DND-41 (cell line): ENCODE results near the gene TNS3.
"Not testable (repeated sequence)": the region's sequence is repeated elsewhere in the genome, so short reads cannot be mapped to it uniquely, and the experiment has no call there.

ENCODE experiments used
- ATAC-seq: fragments of 200-7000 bp; cut with Tn5 transposase; 3 replicates; pipeline ENCODE4 v1.9.1; 2021; ENCODE audit warnings: low read depth; ENCODE audit not compliant: insufficient read depth
- DNase-seq: peaks from one replicate; pipeline ENCODE4 v3.0.0-alpha.2; 2020
- H2AFZ ChIP-seq: 2 replicates; pipeline ENCODE4 v1.6.0; 2012; ENCODE audit warnings: low read depth, low read length
- H3K27ac ChIP-seq: 2 replicates; pipeline ENCODE4 v1.5.1; 2012; ENCODE audit warnings: low read length, inconsistent platforms
- H3K27me3 ChIP-seq: fragments of 200-600 bp; sonication (generic); 2 replicates; pipeline ENCODE4 v1.6.0; 2012; ENCODE audit warnings: low read length, mild to moderate bottlenecking, inconsistent platforms; ENCODE audit not compliant: insufficient read depth, poor library complexity
- H3K36me3 ChIP-seq: 2 replicates; pipeline ENCODE4 v1.5.1; 2012; ENCODE audit warnings: low read length, inconsistent platforms; ENCODE audit not compliant: insufficient read depth
- H3K4me1 ChIP-seq: 2 replicates; pipeline ENCODE4 v1.5.1; 2012; ENCODE audit warnings: mild to moderate bottlenecking, low read length; ENCODE audit not compliant: insufficient read depth
- H3K4me2 ChIP-seq: 2 replicates; pipeline ENCODE4 v1.6.0; 2012; ENCODE audit warnings: mild to moderate bottlenecking, moderate library complexity, low read length, inconsistent platforms; ENCODE audit not compliant: insufficient read depth
- H3K4me3 ChIP-seq, 2 experiments: fragments of 200-600 bp in 1 of 2; shearing (Covaris generic) in 1 of 2; 2 replicates each; pipeline ENCODE4 v1.5.1; 2012 to 2016; ENCODE audit warnings: inconsistent platforms in 2 of 2, low read length in 2 of 2, mild to moderate bottlenecking in 2 of 2, low read depth in 1 of 2, moderate library complexity in 1 of 2
- H3K79me2 ChIP-seq: 2 replicates; pipeline ENCODE4 v1.6.0; 2012; ENCODE audit warnings: low read length, inconsistent platforms; ENCODE audit not compliant: insufficient read depth
- H3K9ac ChIP-seq: 2 replicates; pipeline ENCODE4 v1.6.0; 2012; ENCODE audit warnings: low read depth, mild to moderate bottlenecking, inconsistent platforms, low read length, moderate library complexity
- H3K9me3 ChIP-seq: 2 replicates; pipeline ENCODE4 v1.5.1; 2012; ENCODE audit warnings: low read length, moderate library complexity, mild to moderate bottlenecking, inconsistent platforms; ENCODE audit not compliant: insufficient read depth, severe bottlenecking
- H4K20me1 ChIP-seq: 2 replicates; pipeline ENCODE4 v1.6.0; 2012; ENCODE audit warnings: low read length; ENCODE audit not compliant: insufficient read depth
- CTCF ChIP-seq: IDR thresholded peaks from 2 replicates; pipeline ENCODE4 v1.5.1; 2012; ENCODE audit warnings: borderline replicate concordance, low read length, moderate library complexity, mild to moderate bottlenecking; ENCODE audit not compliant: poor library complexity, severe bottlenecking; ENCODE audit errors: extremely low read depth
- EZH2 ChIP-seq: IDR thresholded peaks from 3 replicates; pipeline ENCODE4 v1.6.1; 2012; ENCODE audit warnings: borderline replicate concordance, low read depth, mild to moderate bottlenecking, moderate library complexity, low read length, inconsistent platforms; ENCODE audit not compliant: severe bottlenecking

TNS3 gene

GRCh38 chr7:47264021-47264651 is 317.8 kb downstream of the TNS3 start:
- no peaks in the 10 kb centered on the region for H3K4me1 ChIP-seq
- no peak overlapping the region for H3K27ac ChIP-seq
- DNase-seq: no peak
- no peak overlapping the region for H3K9ac ChIP-seq
- no peaks in the 10 kb centered on the region for H4K20me1 ChIP-seq
- H3K79me2 ChIP-seq: no peaks in the 10 kb centered on the region
- H3K9me3 ChIP-seq: no peaks in the 10 kb centered on the region
- no peak overlapping the region for H2AFZ ChIP-seq
- no peak overlapping the region for H3K4me3 ChIP-seq
- H3K27me3 ChIP-seq: no peaks in the 10 kb centered on the region
- no peak for ATAC-seq
- TF ChIP-seq CTCF (no peak), EZH2 (no peak)
- no peaks in the 10 kb centered on the region for H3K36me3 ChIP-seq
- no peak overlapping the region for H3K4me2 ChIP-seq

GRCh38 chr7:47262881-47263280 is 319.0 kb downstream of the TNS3 start:
- H3K4me2 ChIP-seq: no peak overlapping the region
- ATAC-seq: no peak
- H3K79me2 ChIP-seq: no peaks in the 10 kb centered on the region
- H3K36me3 ChIP-seq: no peaks in the 10 kb centered on the region
- H3K9me3 ChIP-seq: no peaks in the 10 kb centered on the region
- H3K4me3 ChIP-seq: no peak overlapping the region
- H3K4me1 ChIP-seq: no peaks in the 10 kb centered on the region
- TF ChIP-seq CTCF (no peak), EZH2 (no peak)
- no peak overlapping the region for H3K27ac ChIP-seq
- H3K27me3 ChIP-seq: no peaks in the 10 kb centered on the region
- H2AFZ ChIP-seq: no peak overlapping the region
- no peaks in the 10 kb centered on the region for H4K20me1 ChIP-seq
- H3K9ac ChIP-seq: no peak overlapping the region
- no peak for DNase-seq

DNA sequence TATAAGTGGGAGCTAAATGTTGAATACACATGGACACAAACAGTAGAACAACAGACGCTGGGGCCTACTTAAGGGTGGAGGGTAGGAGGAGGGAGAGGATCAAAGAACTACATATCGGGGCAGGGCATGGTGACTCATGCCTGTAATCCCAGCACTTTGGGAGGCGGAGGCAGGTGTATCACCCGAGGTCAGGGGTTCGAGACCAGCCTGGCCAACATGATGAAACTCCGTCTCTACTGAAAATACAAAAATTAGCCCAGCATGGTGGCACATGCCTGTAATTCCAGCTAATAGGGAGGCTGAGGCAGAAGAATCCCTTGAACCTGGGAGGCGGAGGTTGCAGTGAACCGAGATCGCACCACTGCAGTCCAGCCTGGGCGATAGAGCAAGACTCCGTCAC is 319.8 kb downstream of the TNS3 start:
- H3K4me1 ChIP-seq, H3K4me2 ChIP-seq, DNase-seq, ATAC-seq, H3K27me3 ChIP-seq, H3K79me2 ChIP-seq, H3K9ac ChIP-seq, H3K9me3 ChIP-seq, H3K4me3 ChIP-seq, H4K20me1 ChIP-seq, H2AFZ ChIP-seq, H3K36me3 ChIP-seq, H3K27ac ChIP-seq: not testable (repeated sequence)

DNA sequence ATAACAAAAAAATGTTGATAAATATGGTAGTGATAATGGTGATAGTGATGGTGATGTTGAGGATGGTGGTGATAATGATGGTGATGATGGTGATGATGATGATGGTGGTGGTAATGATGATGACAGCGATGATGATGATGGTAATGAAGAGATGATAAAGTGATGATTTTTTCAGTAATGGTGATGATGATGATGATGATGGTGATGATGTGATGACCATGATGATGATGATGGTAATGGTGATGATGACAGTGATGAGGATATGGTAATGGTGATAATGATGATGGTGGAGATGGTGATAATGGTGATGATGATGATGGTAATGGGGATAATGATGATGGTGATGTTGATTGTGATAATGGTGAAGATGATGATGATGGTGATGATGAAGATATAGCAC is 321.6 kb downstream of the TNS3 start:
- Histone ChIP-seq H3K36me3 (no peaks in the 10 kb centered on the region), H3K27me3 (no peaks in the 10 kb centered on the region)
- no peak for ATAC-seq

More for the DNA sequence above, 321.6 kb downstream of the TNS3 start:
- TF ChIP-seq CTCF: no peak
- no peak for TF ChIP-seq EZH2
- H4K20me1 ChIP-seq: no peaks in the 10 kb centered on the region
- H3K4me2 ChIP-seq: no peak overlapping the region
- H3K9ac ChIP-seq: no peak overlapping the region
- H3K4me3 ChIP-seq: no peak overlapping the region
- no peak for DNase-seq
- no peaks in the 10 kb centered on the region for H3K79me2 ChIP-seq
- no peak overlapping the region for H2AFZ ChIP-seq
- H3K4me1 ChIP-seq: no peaks in the 10 kb centered on the region
- no peaks in the 10 kb centered on the region for H3K9me3 ChIP-seq
- H3K27ac ChIP-seq: no peak overlapping the region
